HCT116 (cell line): ENCODE measurements around the gene RGS18. TPM values are rescaled to one million over a fixed set of nuclear protein-coding genes. Genes with fewer than 3 reads are reported as not detected.

ENCODE experiments used
- total RNA-seq: library from RNA; stranded (reverse); gene quantifications from one replicate; pipeline ENCODE4 v1.2.1, GENCODE V29; 2021; ENCODE audit not compliant: unreplicated experiment

Gene RGS18
- total RNA-seq, 1 experiment from 2014 or later: not detected

Other genes starting within 250 kb of the RGS18 start
- not detected for gene RGS21, start 158.5 kb downstream of the RGS18 start, total RNA-seq